Stomach smooth muscle (tissue), 2 donors: ENCODE data around the gene DENND11.

Source experiments
- H3K27ac ChIP-seq: one replicate; pipeline ENCODE4 v1.7.0; 2013; ENCODE audit warnings: mild to moderate bottlenecking, low read length, inconsistent platforms
- H3K27me3 ChIP-seq, 2 donors: one replicate each; pipeline ENCODE4 v1.7.0; 2013; ENCODE audit warnings: low read length in 2 of 2; ENCODE audit not compliant: insufficient read depth in 2 of 2, control insufficient read depth in 1 of 2
- H3K36me3 ChIP-seq, 2 donors: one replicate each; pipeline ENCODE4 v1.7.0; 2013; ENCODE audit warnings: low read length in 2 of 2; ENCODE audit not compliant: control insufficient read depth in 2 of 2, insufficient read depth in 2 of 2
- H3K4me1 ChIP-seq: one replicate; pipeline ENCODE4 v1.7.0; 2013; ENCODE audit warnings: low read length; ENCODE audit not compliant: control insufficient read depth, insufficient read depth
- H3K4me3 ChIP-seq, 2 donors: one replicate each; pipeline ENCODE4 v1.7.0; 2013; ENCODE audit warnings: low read length in 2 of 2
- H3K9ac ChIP-seq, 2 donors: one replicate each; pipeline ENCODE4 v1.7.0; 2013; ENCODE audit warnings: low read length in 2 of 2, mild to moderate bottlenecking in 1 of 2
- H3K9me3 ChIP-seq, 2 donors: one replicate each; pipeline ENCODE4 v1.7.0; 2013; ENCODE audit warnings: low read length in 2 of 2; ENCODE audit not compliant: control insufficient read depth in 2 of 2
- donor health status: healthy.
- donor health status: Pancreatic carcinoma.

Gene DENND11

GRCh38 chr7:141676618-141677017 is 25.3 kb downstream of the DENND11 start:
- Histone ChIP-seq H3K9me3 (no peaks in the 10 kb centered on the region), H3K27me3 (no peaks in the 10 kb centered on the region), H3K36me3 (peaks cover 11 to 20% of the 10 kb centered on the region in 2 donors), H3K4me1 (no peaks in the 10 kb centered on the region), H3K4me3 (no peak overlapping the region), H3K9ac (no peak overlapping the region), H3K27ac (no peak overlapping the region)

- Histone ChIP-seq H3K4me3 (no peak overlapping the region), H3K4me1 (no peaks in the 10 kb centered on the region), H3K27me3 (no peaks in the 10 kb centered on the region), H3K9me3 (no peaks in the 10 kb centered on the region), H3K9ac (no peak overlapping the region), H3K27ac (no peak overlapping the region), H3K36me3 (peaks cover 13% of the 10 kb centered on the region in 2 donors)
These were observed 26.3 kb downstream of the DENND11 start for GRCh38 chr7:141675436-141676215.

DNA sequence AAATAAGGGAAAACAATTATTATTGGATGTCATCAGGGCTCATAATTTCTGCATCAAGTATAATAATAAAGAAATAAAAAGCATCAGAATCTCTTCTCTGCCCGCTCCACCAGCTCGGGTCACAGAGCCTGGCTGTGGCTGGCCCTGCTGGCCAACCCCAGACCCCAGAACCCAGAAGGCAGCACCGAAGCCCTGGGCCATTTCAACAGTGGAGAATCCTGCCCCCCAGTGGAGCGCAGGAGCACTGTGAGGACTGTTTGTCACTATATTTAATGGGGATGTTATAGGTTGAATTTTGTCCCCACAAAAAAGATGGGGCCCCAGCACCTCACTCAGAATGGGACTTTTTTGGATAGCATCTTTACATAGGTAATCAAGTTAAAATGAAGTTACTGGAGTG is 27.3 kb downstream of the DENND11 start:
- Histone ChIP-seq H3K4me1 (no peaks in the 10 kb centered on the region), H3K27ac (no peak overlapping the region), H3K36me3 (peaks cover 9 to 11% of the 10 kb centered on the region in 2 donors), H3K9ac (no peak overlapping the region), H3K27me3 (no peaks in the 10 kb centered on the region), H3K9me3 (no peaks in the 10 kb centered on the region), H3K4me3 (no peak overlapping the region)

GRCh38 chr7:141674171-141674671 is 27.7 kb downstream of the DENND11 start:
- Histone ChIP-seq H3K4me3 (no peak overlapping the region), H3K4me1 (no peaks in the 10 kb centered on the region), H3K9me3 (no peaks in the 10 kb centered on the region), H3K36me3 (peaks cover 9 to 11% of the 10 kb centered on the region in 2 donors), H3K27me3 (no peaks in the 10 kb centered on the region), H3K27ac (no peak overlapping the region), H3K9ac (no peak overlapping the region)

- no peak overlapping the region for H3K9ac ChIP-seq
- no peak overlapping the region for H3K27ac ChIP-seq
These were observed 28.6 kb downstream of the DENND11 start for GRCh38 chr7:141673346-141673745.

DNA sequence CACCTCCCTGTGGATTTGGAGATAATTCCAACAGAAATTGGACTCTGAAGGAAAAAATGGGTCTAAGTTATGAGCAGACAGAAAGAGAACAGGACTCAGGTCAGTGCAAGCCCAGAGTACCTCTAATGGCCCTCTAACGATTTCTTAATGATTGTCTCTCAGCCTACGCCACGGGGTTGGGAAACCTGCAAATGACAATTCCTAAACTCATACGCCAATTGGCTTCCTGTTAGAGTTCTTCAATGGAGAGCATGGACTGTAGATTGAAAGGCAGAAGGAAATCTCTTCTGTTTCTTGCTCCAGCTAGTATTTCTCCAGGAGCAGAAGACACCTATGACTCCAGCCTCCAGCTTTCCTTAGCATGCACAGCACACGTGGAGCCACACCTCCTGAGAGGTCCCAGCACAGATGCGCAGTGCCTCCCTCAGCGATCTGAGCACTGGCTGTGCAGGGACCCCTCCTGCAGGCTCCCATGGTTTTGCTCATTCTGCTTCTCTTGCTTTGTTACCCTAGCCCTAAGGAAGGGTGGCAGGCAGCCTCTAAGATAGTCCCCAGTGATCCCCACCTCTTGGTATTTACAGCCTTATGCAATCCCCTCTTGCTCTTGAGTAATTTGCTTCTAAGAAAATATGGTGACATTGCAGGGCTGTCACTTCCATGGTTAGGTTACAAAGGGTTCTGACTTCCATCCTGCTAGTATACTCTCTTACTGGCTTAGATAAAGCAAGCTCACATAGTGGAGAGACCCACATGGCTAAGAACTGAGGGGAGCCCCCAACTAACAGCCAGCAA is 30.1 kb downstream of the DENND11 start:
- no peaks in the 10 kb centered on the region for H3K9me3 ChIP-seq
- no peak overlapping the region for H3K9ac ChIP-seq
- H3K36me3 ChIP-seq = peaks cover 11% of the 10 kb centered on the region in 2 donors
- H3K4me1 ChIP-seq = no peaks in the 10 kb centered on the region
- H3K27ac ChIP-seq = no peak overlapping the region
- H3K4me3 ChIP-seq = no peak overlapping the region
- no peaks in the 10 kb centered on the region for H3K27me3 ChIP-seq

More at GRCh38 chr7:141673346-141673745, 28.6 kb downstream of the DENND11 start:
- Histone ChIP-seq H3K4me1 (no peaks in the 10 kb centered on the region), H3K9me3 (no peaks in the 10 kb centered on the region), H3K36me3 (peaks cover 11% of the 10 kb centered on the region in 2 donors), H3K27me3 (no peaks in the 10 kb centered on the region), H3K4me3 (no peak overlapping the region)

DNA sequence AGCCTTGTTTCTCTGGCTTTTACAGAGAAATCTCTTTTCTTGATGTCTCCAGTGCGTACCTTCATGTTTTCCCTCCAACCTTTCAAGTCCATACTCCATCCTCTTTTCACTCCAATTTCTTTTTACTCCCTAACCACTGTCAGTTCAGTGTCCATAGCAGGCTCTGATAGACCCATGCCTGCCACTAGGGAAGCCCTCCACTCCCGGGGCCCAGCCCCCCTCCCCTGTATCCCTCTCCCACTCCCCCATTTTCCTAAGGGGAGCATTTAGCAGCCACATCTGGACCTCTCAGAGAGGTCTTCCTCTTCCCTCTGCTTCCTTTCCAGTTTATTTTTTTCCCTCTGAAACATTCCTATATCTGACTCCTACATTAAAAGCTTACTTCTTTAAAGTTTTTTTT is 33.1 kb downstream of the DENND11 start:
- Histone ChIP-seq H3K36me3 (peaks cover 22 to 33% of the 10 kb centered on the region in 2 donors), H3K4me1 (no peaks in the 10 kb centered on the region), H3K27me3 (no peaks in the 10 kb centered on the region), H3K4me3 (no peak overlapping the region), H3K9ac (no peak overlapping the region), H3K27ac (no peak overlapping the region), H3K9me3 (no peaks in the 10 kb centered on the region)

DNA sequence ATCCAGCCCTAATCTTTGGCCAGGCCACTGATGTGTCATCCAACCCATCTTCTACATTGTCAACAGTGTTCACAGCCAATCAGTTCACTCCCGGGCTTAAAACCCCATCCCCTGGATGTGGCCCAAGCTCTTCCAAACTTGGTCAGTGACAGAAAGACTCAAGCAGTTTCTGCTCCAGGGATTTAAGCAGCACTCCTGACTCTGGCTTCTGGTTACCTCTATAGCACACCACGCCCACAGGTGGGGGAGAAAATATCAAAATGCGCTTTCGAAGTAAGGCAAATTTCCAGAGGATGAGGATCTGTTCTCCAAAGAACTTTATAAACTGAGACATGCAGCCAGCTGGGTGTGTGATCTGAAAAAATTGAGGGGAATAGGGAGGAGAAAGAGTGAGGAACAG is 35.9 kb downstream of the DENND11 start:
- H3K9ac ChIP-seq = no peak overlapping the region
- no peak overlapping the region for H3K27ac ChIP-seq
- no peak overlapping the region for H3K4me3 ChIP-seq
- H3K4me1 ChIP-seq = no peaks in the 10 kb centered on the region
- no peaks in the 10 kb centered on the region for H3K27me3 ChIP-seq
- H3K9me3 ChIP-seq = no peaks in the 10 kb centered on the region
- H3K36me3 ChIP-seq = peaks cover 37 to 38% of the 10 kb centered on the region in 2 donors

GRCh38 chr7:141665208-141666035 is 36.5 kb downstream of the DENND11 start:
- H3K9me3 ChIP-seq = no peaks in the 10 kb centered on the region
- no peaks in the 10 kb centered on the region for H3K27me3 ChIP-seq
- H3K4me3 ChIP-seq = no peak overlapping the region
- H3K9ac ChIP-seq = no peak overlapping the region
- no peaks in the 10 kb centered on the region for H3K4me1 ChIP-seq
- H3K36me3 ChIP-seq = peaks cover 33 to 41% of the 10 kb centered on the region in 2 donors
- H3K27ac ChIP-seq = no peak overlapping the region

DNA sequence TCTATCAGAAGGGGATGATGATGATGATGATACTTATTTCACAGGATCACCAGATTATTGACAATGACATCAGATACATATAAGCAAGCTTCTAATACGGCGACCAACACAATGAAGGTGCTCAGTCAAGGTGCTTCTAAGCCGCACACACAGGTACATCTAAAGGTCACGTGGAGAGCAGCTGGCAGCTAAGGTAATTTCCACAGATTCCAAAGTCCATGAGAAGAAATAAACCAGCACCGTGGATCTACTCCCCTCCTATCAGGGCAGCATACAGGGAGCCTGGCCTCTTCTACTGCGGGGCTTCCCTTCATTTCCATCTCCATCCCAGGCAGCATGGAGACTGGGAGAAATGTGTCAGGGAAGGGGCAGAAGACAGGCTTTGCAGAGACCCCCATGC is 37.5 kb downstream of the DENND11 start:
- no peak overlapping the region for H3K27ac ChIP-seq
- H3K4me1 ChIP-seq = no peaks in the 10 kb centered on the region
- H3K4me3 ChIP-seq = no peak overlapping the region
- H3K9me3 ChIP-seq = no peaks in the 10 kb centered on the region
- no peak overlapping the region for H3K9ac ChIP-seq
- no peaks in the 10 kb centered on the region for H3K27me3 ChIP-seq
- H3K36me3 ChIP-seq = peaks cover 39 to 48% of the 10 kb centered on the region in 2 donors
